HepG2 (cell line): ENCODE measurements around the gene KRTAP5-6. TPM values are rescaled to one million over a fixed set of nuclear protein-coding genes. Genes with fewer than 3 reads are reported as not detected.

Experiments
- ATAC-seq: fragments of 200-7000 bp; cut with Tn5 transposase; 3 replicates; pipeline ENCODE4 v1.9.1; 2020; ENCODE audit warnings: mild to moderate bottlenecking, moderate library complexity
- BruUV-seq: library from RNA; stranded (reverse); fragments of 400-500 nt; replicated peaks from 2 replicates; lab custom pipeline; 2021; lab: Mats Ljungman, UMichigan
- CTCF ChIA-PET: fragments of 300-600 bp; formaldehyde crosslinking; extraction: SDS; loops from one replicate; lab custom pipeline; 2021; ENCODE audit warnings: low total read pairs, inconsistent platforms, low intra/inter-chr PET ratio; lab: Yijun Ruan, JAX
- POLR2A ChIA-PET: fragments of 350-600 bp; sonication (Branson Sonifier 250); formaldehyde crosslinking; loops from one replicate; lab custom pipeline; 2020; ENCODE audit warnings: antibody characterized with exemption, inconsistent platforms; lab: Yijun Ruan, JAX
- DNase-seq: peaks from one replicate; pipeline ENCODE4 v3.0.0-alpha.2; 2015; ENCODE audit warnings: low spot score
- FAIRE-seq: peaks from 3 replicates; lab custom pipeline; 2011; peaks lifted over from hg19 to GRCh38; lab: Jason Lieb, UNC
- H2AFZ ChIP-seq: one replicate; pipeline ENCODE4 v1.6.1; 2011; ENCODE audit warnings: low read length, inconsistent platforms
- H3K27ac ChIP-seq: fragments of 300-600 bp; 3 replicates; pipeline ENCODE4 v1.8.0; 2011; ENCODE audit warnings: mixed run types, mild to moderate bottlenecking, mixed read lengths, low read length, inconsistent platforms; ENCODE audit not compliant: insufficient read depth; ENCODE audit errors: extremely low read length
- H3K27me3 ChIP-seq, 2 experiments: fragments of 200-600 bp in 1 of 2; 2 replicates in 1 of 2; 3 replicates in 1 of 2; pipeline versions ENCODE4 v1.6.0 to v1.8.0; 2011; ENCODE audit warnings: low read length in 2 of 2, mild to moderate bottlenecking in 2 of 2, moderate library complexity in 2 of 2, inconsistent platforms in 1 of 2; ENCODE audit not compliant: insufficient read depth in 2 of 2, control insufficient read depth in 1 of 2
- H3K36me3 ChIP-seq, 2 experiments: fragments of 200-600 bp in 1 of 2; replicated peaks in 1 of 2; 2 replicates in 1 of 2; 3 replicates in 1 of 2; pipeline versions ENCODE4 v1.5.1 to v1.8.0; 2011; ENCODE audit warnings: low read length in 2 of 2, inconsistent platforms in 1 of 2; ENCODE audit not compliant: insufficient read depth in 2 of 2, control insufficient read depth in 1 of 2
- H3K4me1 ChIP-seq: 2 replicates; pipeline ENCODE4 v1.5.1; 2012; ENCODE audit warnings: low read length, inconsistent platforms; ENCODE audit not compliant: insufficient read depth
- H3K4me2 ChIP-seq: 2 replicates; pipeline ENCODE4 v1.6.0; 2011; ENCODE audit warnings: low read depth, low read length, inconsistent platforms
- H3K4me3 ChIP-seq, 3 experiments: fragments of 200-600 bp in 1 of 3; sonication (generic), shearing (Covaris generic) in 1 of 3; replicated peaks in 1 of 3; 2 replicates each; pipeline ENCODE4 v1.5.1; 2011 to 2016; ENCODE audit warnings: low read length in 3 of 3, inconsistent platforms in 2 of 3, low read depth in 2 of 3, mild to moderate bottlenecking in 2 of 3, control low read depth in 1 of 3, mixed read lengths in 1 of 3; ENCODE audit not compliant: insufficient read depth in 1 of 3
- H3K79me2 ChIP-seq: one replicate; pipeline ENCODE4 v1.6.1; 2011; ENCODE audit warnings: low read length, inconsistent platforms; ENCODE audit not compliant: insufficient read depth
- H3K9ac ChIP-seq: 2 replicates; pipeline ENCODE4 v1.6.0; 2011; ENCODE audit warnings: mild to moderate bottlenecking, low read depth, low read length, inconsistent platforms; ENCODE audit not compliant: insufficient read depth
- H3K9me3 ChIP-seq: 2 replicates; pipeline ENCODE4 v1.5.1; 2012; ENCODE audit warnings: mild to moderate bottlenecking, low read length
- H4K20me1 ChIP-seq: 2 replicates; pipeline ENCODE4 v1.6.0; 2011; ENCODE audit warnings: inconsistent platforms, mild to moderate bottlenecking, low read length, moderate library complexity; ENCODE audit not compliant: insufficient read depth
- BRD4 ChIP-seq: sonication (generic); formaldehyde crosslinking; IDR thresholded peaks from 2 replicates; pipeline ENCODE4 v1.4.0; 2020; ENCODE audit warnings: missing genetic modification reagents
- HIC2 ChIP-seq: sonication (generic); formaldehyde crosslinking; IDR thresholded peaks from 2 replicates; pipeline ENCODE4 v1.9.0; 2022; ENCODE audit warnings: low read depth, missing genetic modification reagents
- MTERF4 ChIP-seq: sonication (generic); formaldehyde crosslinking; IDR thresholded peaks from 2 replicates; pipeline ENCODE4 v1.8.0; 2023; ENCODE audit warnings: mild to moderate bottlenecking, missing genetic modification reagents
- RBFOX2 ChIP-seq: fragments of 200-400 bp; formaldehyde crosslinking; IDR thresholded peaks from 2 replicates; pipeline ENCODE4 v1.6.1; 2017; ENCODE audit warnings: low read depth, mild to moderate bottlenecking, low read length
- ZBTB38 ChIP-seq: sonication (generic); formaldehyde crosslinking; IDR thresholded peaks from 2 replicates; pipeline ENCODE4 v1.5.1; 2020; ENCODE audit warnings: mild to moderate bottlenecking, missing genetic modification reagents
- ZFX ChIP-seq: sonication (generic); formaldehyde crosslinking; IDR thresholded peaks from 2 replicates; pipeline ENCODE4 v1.4.0; 2020; ENCODE audit warnings: mild to moderate bottlenecking, low read depth, missing genetic modification reagents, moderate library complexity
- ZKSCAN8 ChIP-seq: IDR thresholded peaks from 2 replicates; pipeline ENCODE4 v1.6.1; 2016; ENCODE audit warnings: borderline replicate concordance, missing genetic modification reagents, missing compliant biosample characterization
- ZNF34 ChIP-seq: sonication (generic); formaldehyde crosslinking; IDR thresholded peaks from 2 replicates; pipeline ENCODE4 v1.4.0; 2020; ENCODE audit warnings: mild to moderate bottlenecking, missing genetic modification reagents, borderline replicate concordance
- ZNF501 ChIP-seq: sonication (generic); formaldehyde crosslinking; IDR thresholded peaks from 2 replicates; pipeline ENCODE4 v1.5.1; 2020; ENCODE audit warnings: mild to moderate bottlenecking, moderate library complexity, missing genetic modification reagents
- ZNF776 ChIP-seq: sonication (generic); formaldehyde crosslinking; IDR thresholded peaks from 2 replicates; pipeline ENCODE4 v1.4.0; 2020; ENCODE audit warnings: mild to moderate bottlenecking, missing genetic modification reagents
- WGBS: methylation state at CpG from one replicate; pipeline ENCODE4 v1.1.6; 2017; ENCODE audit warnings: low lambda C conversion rate; 5-methylcytosine and 5-hydroxymethylcytosine counted together
- in situ Hi-C: cut with HindIII; loops from 2 replicates; pipeline ENCODE4 v1.10.0; 2017; ENCODE audit warnings: low pct_unique_long_range_greater_than_20kb; ENCODE audit not compliant: extremely low pct_ligation_motif_present
- intact Hi-C: fragments of 100-400 bp; cut with micrococcal nuclease; formaldehyde crosslinking; loops from one replicate; pipeline ENCODE4 v1.10.0; 2022; ENCODE audit not compliant: unreplicated experiment
- polyA plus RNA-seq, 8 experiments: library from polyadenylated mRNA; depleted of rRNA in 3 of 8; stranded (reverse) in 7 of 8; unstranded in 1 of 8; fragments of >200 nt; fragmentation: Illumina TruSeq in 4 of 8; extraction: Trizol in 4 of 8; gene quantifications; 2 replicates each; pipeline versions ENCODE4 v1.2.1 to v1.2.3, GENCODE V29; 2011 to 2016; ENCODE audit warnings: low read depth in 4 of 8, missing spikeins in 1 of 8, mixed read lengths in 1 of 8; ENCODE audit not compliant: insufficient read depth in 1 of 8
- total RNA-seq, 5 experiments: library from RNA; depleted of rRNA; stranded (reverse); fragments of >200 nt; fragmentation: Illumina TruSeq; extraction: Trizol; gene quantifications; 2 replicates each; pipeline ENCODE4 v1.2.3, GENCODE V29; 2016; ENCODE audit warnings: low read depth in 1 of 5
- TF ChIP-seq, protein P1 (sequence below): sonication (generic); formaldehyde crosslinking; IDR thresholded peaks from 2 replicates; pipeline ENCODE4 v1.5.0; 2020; ENCODE audit warnings: mild to moderate bottlenecking, missing genetic modification reagents
- TF ChIP-seq, protein P2 (sequence below): sonication (generic); formaldehyde crosslinking; IDR thresholded peaks from 2 replicates; pipeline ENCODE4 v1.4.0; 2020; ENCODE audit warnings: mild to moderate bottlenecking, missing genetic modification reagents

Gene KRTAP5-6
- total and polyA plus RNA-seq, 2 of the 13 experiments (the other 11 are each of a cell fraction or from before 2014, with no cell fraction given), result not detected

GRCh38 chr11:1655168-1656060 is 41.6 kb upstream of the KRTAP5-6 start:
- no peaks in the 10 kb centered on the region for H3K27me3 ChIP-seq
- BruUV-seq, result no TSS peak
- no peaks in the 10 kb centered on the region for H3K79me2 ChIP-seq
- no peak overlapping the region for H2AFZ ChIP-seq
- H3K36me3 ChIP-seq, result no peaks in the 10 kb centered on the region
- intact Hi-C loops (no loop called here), in situ Hi-C loops (loop anchor here (5.0 kb wide), 3 partner anchors 37 to 497 kb away; partner anchors contain the start of gene SYT8)
- ChIA-PET CTCF (interaction anchor here (4.9 kb wide), 1 partner anchor 496 kb away, joined by 27 read pairs; no protein-coding TSS in a partner anchor), POLR2A (interaction anchor here (0.6 to 3.7 kb wide), 4 partner anchors 20 to 178 kb away, joined by 4 to 122 read pairs (median 8); no protein-coding TSS in a partner anchor)
- H3K27ac ChIP-seq, result peak overlapping the region; percentile 65
- H4K20me1 ChIP-seq, result no peaks in the 10 kb centered on the region
- no peaks in the 10 kb centered on the region for H3K9me3 ChIP-seq
- WGBS, result 98% methylated on average over 7 of the region's 26 CpGs
- H3K4me1 ChIP-seq, result peaks cover 92% of the 10 kb centered on the region
- no peak for DNase-seq
- FAIRE-seq, result no peak
- no peak overlapping the region for H3K4me2 ChIP-seq
- no peak overlapping the region for H3K4me3 ChIP-seq
- H3K9ac ChIP-seq, result no peak overlapping the region; the same call in 1 of the 2 replicates
- no peak for ATAC-seq
- TF ChIP-seq HIC2 (CRISPR knock-in tag), result peak; percentile 43; the same call in 1 of the 2 replicates
- no peak for TF ChIP-seq ZKSCAN8 (CRISPR knock-in tag)
- TF ChIP-seq, protein P1, sequence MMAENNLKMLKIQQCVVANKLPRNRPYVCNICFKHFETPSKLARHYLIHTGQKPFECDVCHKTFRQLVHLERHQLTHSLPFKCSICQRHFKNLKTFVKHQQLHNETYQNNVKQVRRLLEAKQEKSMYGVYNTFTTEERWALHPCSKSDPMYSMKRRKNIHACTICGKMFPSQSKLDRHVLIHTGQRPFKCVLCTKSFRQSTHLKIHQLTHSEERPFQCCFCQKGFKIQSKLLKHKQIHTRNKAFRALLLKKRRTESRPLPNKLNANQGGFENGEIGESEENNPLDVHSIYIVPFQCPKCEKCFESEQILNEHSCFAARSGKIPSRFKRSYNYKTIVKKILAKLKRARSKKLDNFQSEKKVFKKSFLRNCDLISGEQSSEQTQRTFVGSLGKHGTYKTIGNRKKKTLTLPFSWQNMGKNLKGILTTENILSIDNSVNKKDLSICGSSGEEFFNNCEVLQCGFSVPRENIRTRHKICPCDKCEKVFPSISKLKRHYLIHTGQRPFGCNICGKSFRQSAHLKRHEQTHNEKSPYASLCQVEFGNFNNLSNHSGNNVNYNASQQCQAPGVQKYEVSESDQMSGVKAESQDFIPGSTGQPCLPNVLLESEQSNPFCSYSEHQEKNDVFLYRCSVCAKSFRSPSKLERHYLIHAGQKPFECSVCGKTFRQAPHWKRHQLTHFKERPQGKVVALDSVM (CRISPR knock-in tag), result no peak
- 0 out of 2 replicates have a peak, but pooled peaks have one; percentile 31 for TF ChIP-seq ZNF776 (CRISPR knock-in tag)
- TF ChIP-seq ZFX (CRISPR knock-in tag), result no peak
- TF ChIP-seq BRD4 (CRISPR knock-in tag), result peak; percentile 65
- TF ChIP-seq ZNF501 (CRISPR knock-in tag), result peak; percentile 55; the same call in 1 of the 2 replicates
- peak; percentile 40 for TF ChIP-seq ZBTB38 (CRISPR knock-in tag)
- 0 out of 2 replicates have a peak, but pooled peaks have one; percentile 42 for TF ChIP-seq MTERF4 (CRISPR knock-in tag)
- TF ChIP-seq, protein P2, sequence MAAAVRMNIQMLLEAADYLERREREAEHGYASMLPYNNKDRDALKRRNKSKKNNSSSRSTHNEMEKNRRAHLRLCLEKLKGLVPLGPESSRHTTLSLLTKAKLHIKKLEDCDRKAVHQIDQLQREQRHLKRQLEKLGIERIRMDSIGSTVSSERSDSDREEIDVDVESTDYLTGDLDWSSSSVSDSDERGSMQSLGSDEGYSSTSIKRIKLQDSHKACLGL (CRISPR knock-in tag), result 0 out of 2 replicates have a peak, but pooled peaks have one; percentile 25
- TF ChIP-seq RBFOX2, result peak; percentile 25; the same call in 1 of the 2 replicates
- no peak for TF ChIP-seq ZNF34 (CRISPR knock-in tag)
